AG04449 (cell line): Measurements from ENCODE around the gene ADAMTS10.
"Not testable (repeated sequence)": the region's sequence is repeated elsewhere in the genome, so short reads cannot be mapped to it uniquely, and the experiment has no call there.

Source experiments
- CTCF ChIA-PET: fragments of 350-600 bp; formaldehyde crosslinking; extraction: SDS; loops from one replicate; lab custom pipeline; 2021; ENCODE audit warnings: antibody characterized with exemption; lab: Yijun Ruan, JAX
- POLR2A ChIA-PET: fragments of 400-600, 350-600 bp; formaldehyde crosslinking; extraction: SDS; loops from one replicate; lab custom pipeline; 2020; ENCODE audit warnings: antibody characterized with exemption, inconsistent platforms; lab: Yijun Ruan, JAX
- DNase-seq: peaks from one replicate; pipeline ENCODE4 v3.0.0-alpha.2; 2010; ENCODE audit warnings: low read depth, low spot score
- H3K4me3 ChIP-seq: 2 replicates; pipeline ENCODE4 v1.5.1; 2011; ENCODE audit warnings: low read depth, mild to moderate bottlenecking, control low read depth, low read length
- TF ChIP-seq, protein P1 (sequence below): IDR thresholded peaks from one replicate; pipeline ENCODE4 v1.5.1; 2011; ENCODE audit warnings: mild to moderate bottlenecking, moderate library complexity, low read length, control low read depth, inconsistent platforms; ENCODE audit not compliant: insufficient read depth; ENCODE audit errors: missing control alignments

The ADAMTS10 gene

GRCh38 chr19:8569066-8569771, 41.3 kb downstream of the ADAMTS10 start:
- ChIA-PET CTCF (interaction anchor here (0.8 to 10.2 kb wide), 3 partner anchors 10 to 215 kb away, joined by 3 to 144 read pairs (median 10); partner anchors contain the start of genes MYO1F and ZNF414), POLR2A (interaction anchor here (0.9 kb wide), 1 partner anchor 205 kb away, joined by 3 read pairs; the partner anchor contains the start of gene ANGPTL4)
- H3K4me3 ChIP-seq = no peak overlapping the region
- DNase-seq = peak; percentile 85
- TF ChIP-seq, protein P1, sequence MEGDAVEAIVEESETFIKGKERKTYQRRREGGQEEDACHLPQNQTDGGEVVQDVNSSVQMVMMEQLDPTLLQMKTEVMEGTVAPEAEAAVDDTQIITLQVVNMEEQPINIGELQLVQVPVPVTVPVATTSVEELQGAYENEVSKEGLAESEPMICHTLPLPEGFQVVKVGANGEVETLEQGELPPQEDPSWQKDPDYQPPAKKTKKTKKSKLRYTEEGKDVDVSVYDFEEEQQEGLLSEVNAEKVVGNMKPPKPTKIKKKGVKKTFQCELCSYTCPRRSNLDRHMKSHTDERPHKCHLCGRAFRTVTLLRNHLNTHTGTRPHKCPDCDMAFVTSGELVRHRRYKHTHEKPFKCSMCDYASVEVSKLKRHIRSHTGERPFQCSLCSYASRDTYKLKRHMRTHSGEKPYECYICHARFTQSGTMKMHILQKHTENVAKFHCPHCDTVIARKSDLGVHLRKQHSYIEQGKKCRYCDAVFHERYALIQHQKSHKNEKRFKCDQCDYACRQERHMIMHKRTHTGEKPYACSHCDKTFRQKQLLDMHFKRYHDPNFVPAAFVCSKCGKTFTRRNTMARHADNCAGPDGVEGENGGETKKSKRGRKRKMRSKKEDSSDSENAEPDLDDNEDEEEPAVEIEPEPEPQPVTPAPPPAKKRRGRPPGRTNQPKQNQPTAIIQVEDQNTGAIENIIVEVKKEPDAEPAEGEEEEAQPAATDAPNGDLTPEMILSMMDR = no peak

GRCh38 chr19:8567522-8568172, 42.9 kb downstream of the ADAMTS10 start:
- TF ChIP-seq, protein P1 = no peak
- DNase-seq = no peak
- no peak overlapping the region for H3K4me3 ChIP-seq
- CTCF ChIA-PET = interaction anchor here (10.2 kb wide), 1 partner anchor 12 kb away, joined by 144 read pairs; the partner anchor contains the start of gene MYO1F
- POLR2A ChIA-PET = no interaction called here

- no peak for DNase-seq
- CTCF ChIA-PET = interaction anchor here (1.8 to 10.2 kb wide), 2 partner anchors 13 to 213 kb away, joined by 6 to 144 read pairs; partner anchors contain the start of gene MYO1F
Observed at GRCh38 chr19:8566855-8567254, 43.7 kb downstream of the ADAMTS10 start.

GRCh38 chr19:8564866-8565265, 45.6 kb downstream of the ADAMTS10 start:
- POLR2A ChIA-PET = interaction anchor here (1.3 kb wide), 1 partner anchor 14 kb away, joined by 3 read pairs; no protein-coding TSS in a partner anchor
- H3K4me3 ChIP-seq, DNase-seq: not testable (repeated sequence)
- CTCF ChIA-PET = interaction anchor here (1.8 to 10.2 kb wide), 2 partner anchors 15 to 211 kb away, joined by 6 to 144 read pairs; partner anchors contain the start of gene MYO1F

More at GRCh38 chr19:8566855-8567254, 43.7 kb downstream of the ADAMTS10 start:
- POLR2A ChIA-PET = interaction anchor here (0.7 to 1.0 kb wide), 3 partner anchors 9 to 53 kb away, joined by 3 to 6 read pairs (median 4); partner anchors contain the start of gene ZNF414
- TF ChIP-seq, protein P1 = no peak
- H3K4me3 ChIP-seq = no peak overlapping the region

DNA sequence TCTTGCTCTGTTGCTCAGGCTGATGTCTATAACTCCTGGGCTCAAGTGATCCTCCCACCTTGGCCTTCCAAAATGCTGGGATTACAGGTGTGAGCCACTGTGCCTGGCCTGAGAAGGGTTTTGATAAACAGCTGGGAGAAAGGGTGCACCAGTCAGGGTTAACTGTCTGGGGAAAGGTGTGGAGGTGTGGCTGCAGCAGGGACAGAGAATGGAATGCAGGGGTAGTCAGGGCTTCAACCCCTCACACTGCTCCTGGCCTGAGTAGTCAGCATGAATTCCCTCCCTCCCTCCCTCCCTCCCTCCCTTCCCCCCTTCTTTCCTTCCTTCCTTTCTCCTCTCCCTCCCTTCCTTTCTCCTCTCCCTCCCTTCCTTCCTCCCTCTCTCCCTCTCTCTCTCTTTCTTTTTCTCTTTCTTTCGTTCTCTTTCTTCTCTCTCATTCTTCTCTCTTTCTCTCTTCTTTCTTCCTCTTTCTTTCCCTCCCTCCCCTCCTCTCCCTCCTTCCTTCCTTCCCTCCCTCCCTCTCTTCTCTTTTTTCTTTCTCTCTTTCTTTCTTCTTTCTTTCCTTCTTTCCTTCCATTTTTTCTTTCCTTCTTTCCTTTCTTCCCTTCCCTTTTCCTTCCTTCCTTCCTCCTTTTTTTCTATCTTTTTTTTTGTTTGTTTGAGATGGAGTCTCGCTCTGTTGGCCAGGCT, 49.3 kb downstream of the ADAMTS10 start:
- ChIA-PET CTCF (interaction anchor here (1.8 to 4.6 kb wide), 2 partner anchors 18 to 19 kb away, joined by 8 to 33 read pairs; no protein-coding TSS in a partner anchor), POLR2A (no interaction called here)
- H3K4me3 ChIP-seq = no peak overlapping the region
- no peak for DNase-seq
- TF ChIP-seq, protein P1 = no peak

DNA sequence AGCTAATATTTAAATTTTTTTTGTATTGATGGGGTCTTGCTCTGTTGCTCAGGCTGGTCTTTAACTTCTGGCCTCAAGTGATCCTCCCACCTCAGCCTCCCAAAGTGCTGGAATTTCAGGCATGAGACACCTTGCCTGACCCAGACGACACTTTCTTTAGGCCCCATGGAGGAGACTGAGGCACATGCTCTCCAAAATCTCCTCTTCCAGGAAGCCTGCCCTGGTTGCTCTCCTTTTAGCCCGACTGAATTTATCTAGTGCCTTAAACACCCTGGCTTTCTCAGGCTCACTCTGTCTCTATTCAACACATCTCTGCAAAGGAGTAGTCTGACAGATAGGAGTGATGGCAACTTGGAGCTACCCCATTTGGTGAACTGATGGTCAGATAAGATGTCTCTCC, 52.2 kb downstream of the ADAMTS10 start:
- H3K4me3 ChIP-seq = no peak overlapping the region
- ChIA-PET CTCF (interaction anchor here (0.6 to 4.6 kb wide), 4 partner anchors 9 to 238 kb away, joined by 3 to 33 read pairs (median 3); no protein-coding TSS in a partner anchor), POLR2A (interaction anchor here (0.7 kb wide), 1 partner anchor 302 kb away, joined by 3 read pairs; no protein-coding TSS in a partner anchor)
- TF ChIP-seq, protein P1 = no peak
- no peak for DNase-seq
